Measurements from ENCODE around the gene ATP5F1D.

ATP5F1D gene

GRCh38 chr19:1232652-1233072 lies 8.9 kb upstream of the ATP5F1D start:
- no peak for DNase-seq (ENCODE audit: low read depth in 3 of 3)

DNA sequence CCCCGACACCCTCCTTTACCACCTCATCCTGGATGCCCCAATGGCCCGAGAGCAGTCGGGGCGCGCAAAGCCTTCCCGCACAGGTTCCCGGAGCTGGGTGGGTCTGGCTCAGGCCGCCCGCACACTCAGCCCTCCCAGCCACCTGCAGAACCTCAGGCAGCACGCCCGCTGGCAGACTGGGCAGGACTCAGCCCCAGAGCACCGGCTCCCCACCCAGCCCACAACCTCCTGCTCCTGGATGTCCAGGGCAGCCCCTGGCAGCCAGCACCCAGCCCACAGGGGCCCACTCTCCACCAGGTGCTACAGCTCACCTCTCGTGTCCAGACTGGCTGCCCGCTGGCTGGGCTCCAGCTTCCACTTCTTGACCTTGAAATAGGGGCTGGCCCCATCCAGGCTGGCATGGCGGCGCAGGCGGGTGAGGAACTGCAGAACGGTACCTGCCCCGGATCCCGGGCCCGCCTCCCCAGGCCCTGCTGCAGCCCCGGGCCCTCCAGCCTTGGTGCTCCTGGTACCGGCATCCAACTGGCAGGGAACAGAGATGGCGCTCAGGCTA lies 8.4 kb upstream of the ATP5F1D start:
- no peak for DNase-seq (ENCODE audit: low read depth in 3 of 3)

GRCh38 chr19:1234051-1234954 lies 7.2 kb upstream of the ATP5F1D start:
- no peak for DNase-seq (ENCODE audit: low read depth in 3 of 3)

- DNase-seq (ENCODE audit: low read depth in 3 of 3) = no peak
Observed at GRCh38 chr19:1234955-1235380, 6.6 kb upstream of the ATP5F1D start.

- DNase-seq (ENCODE audit: low read depth in 3 of 3) = no peak
Observed at GRCh38 chr19:1235625-1236538, 5.7 kb upstream of the ATP5F1D start.

GRCh38 chr19:1236576-1236975 lies 5.0 kb upstream of the ATP5F1D start:
- DNase-seq (ENCODE audit: low read depth in 3 of 3) = no peak

DNA sequence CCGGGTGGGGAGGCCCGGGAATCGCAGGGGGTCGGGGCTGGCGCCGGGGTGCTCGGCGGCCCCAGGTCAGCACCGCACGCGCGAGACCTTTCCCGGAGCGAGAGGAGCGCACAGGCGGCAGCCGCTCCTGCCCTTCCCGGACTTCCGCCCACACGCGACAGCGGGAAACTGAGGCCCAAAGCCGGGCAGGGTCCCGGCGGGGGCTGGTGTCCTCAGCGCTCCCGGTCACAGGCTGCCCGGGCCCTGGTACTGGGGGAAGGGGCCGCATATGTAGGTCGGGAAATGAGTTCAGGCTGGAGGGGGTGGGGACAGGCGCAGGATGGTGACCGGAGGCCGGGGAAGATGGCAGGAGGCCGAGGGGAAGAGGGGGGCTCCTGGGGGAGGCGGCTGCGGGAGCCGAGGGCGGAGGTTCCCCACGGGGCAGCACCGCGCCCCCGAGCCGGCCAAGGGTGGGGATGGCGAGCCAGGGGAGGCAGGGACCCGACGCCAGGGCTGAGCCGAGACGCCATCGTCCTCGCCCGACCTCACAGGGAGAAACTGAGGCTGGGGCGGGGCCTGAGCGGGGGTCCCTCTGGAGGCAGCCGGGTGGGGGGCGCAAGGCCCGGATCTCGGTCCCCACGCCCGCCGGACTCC lies 4.4 kb upstream of the ATP5F1D start:
- DNase-seq (ENCODE audit: low read depth in 3 of 3) = no peak

DNA sequence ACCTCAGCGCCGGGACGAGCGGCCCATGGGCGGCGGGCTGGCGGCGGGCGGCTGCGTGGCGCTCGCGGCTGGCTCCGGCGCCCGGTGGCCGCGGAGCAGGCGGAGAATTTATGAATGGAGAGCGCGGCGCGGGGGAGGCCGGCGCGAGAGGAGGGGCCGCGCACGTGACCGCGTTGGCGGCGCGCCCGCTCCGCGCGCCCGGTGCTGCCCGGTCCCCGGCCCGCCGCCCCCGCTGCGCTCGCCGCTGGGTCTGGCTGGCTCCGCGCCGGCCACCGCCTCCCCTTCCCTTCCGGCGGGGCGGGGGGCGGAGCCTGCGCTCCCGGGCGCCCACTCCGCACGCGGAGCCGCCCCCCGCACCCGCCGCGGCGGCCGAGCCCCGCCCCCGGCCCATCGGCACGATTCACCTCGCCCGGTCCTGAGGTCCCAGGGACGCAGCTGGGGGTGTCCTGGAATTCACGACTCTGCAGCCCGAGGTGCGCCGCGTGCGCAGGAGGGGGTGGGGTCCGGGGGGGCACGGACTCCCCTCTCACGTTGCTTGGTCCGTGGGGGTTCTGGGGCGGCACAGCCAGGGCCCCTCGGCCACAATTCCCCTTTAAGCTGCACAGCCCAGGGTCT lies 3.7 kb upstream of the ATP5F1D start, which contains the start of gene CBARP:
CBARP (minus strand) TSS at position 252 of the 615 bp plus-strand sequence. CDS start 1,905 bp downstream, outside the sequence.
- DNase-seq (ENCODE audit: low read depth in 3 of 3) = no peak

- DNase-seq (ENCODE audit: low read depth in 3 of 3) = no peak
Observed at GRCh38 chr19:1238369-1239303, 2.9 kb upstream of the ATP5F1D start.

- no peak for DNase-seq (ENCODE audit: low read depth in 3 of 3)
Observed at GRCh38 chr19:1239420-1239795, 2.1 kb upstream of the ATP5F1D start.

GRCh38 chr19:1239796-1240737 lies 1.5 kb upstream of the ATP5F1D start:
- peak; percentile 84 to 91 (median 88) for DNase-seq (ENCODE audit: low read depth in 3 of 3)

DNA sequence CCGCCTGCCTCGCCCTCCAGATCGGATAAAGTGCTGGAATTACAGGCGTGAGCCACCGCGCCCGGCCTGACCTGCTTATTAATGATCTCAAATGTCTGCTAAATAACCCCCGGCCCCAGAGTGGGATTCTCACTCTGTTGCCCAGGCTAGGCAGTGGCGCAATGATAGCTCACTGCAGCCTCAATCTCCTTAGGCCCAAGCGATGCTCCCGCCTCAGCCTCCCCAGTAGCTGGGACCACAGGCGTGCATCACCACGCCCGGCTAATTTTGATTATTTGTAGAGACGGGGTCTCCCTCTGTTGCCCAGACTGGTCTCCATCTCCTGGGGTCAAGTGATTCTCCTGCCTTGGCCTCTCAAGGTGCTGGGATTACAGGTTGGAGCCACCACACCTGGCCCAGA lies 626 bp upstream of the ATP5F1D start:
- DNase-seq (ENCODE audit: low read depth in 3 of 3) = no peak

GRCh38 chr19:1243768-1244692 lies 2.5 kb downstream of the ATP5F1D start:
- DNase-seq (ENCODE audit: low read depth in 3 of 3) = peak; percentile 68 to 81 (median 73)

- DNase-seq (ENCODE audit: low read depth in 3 of 3) = no peak
Observed at GRCh38 chr19:1244693-1245451, 3.3 kb downstream of the ATP5F1D start.

DNA sequence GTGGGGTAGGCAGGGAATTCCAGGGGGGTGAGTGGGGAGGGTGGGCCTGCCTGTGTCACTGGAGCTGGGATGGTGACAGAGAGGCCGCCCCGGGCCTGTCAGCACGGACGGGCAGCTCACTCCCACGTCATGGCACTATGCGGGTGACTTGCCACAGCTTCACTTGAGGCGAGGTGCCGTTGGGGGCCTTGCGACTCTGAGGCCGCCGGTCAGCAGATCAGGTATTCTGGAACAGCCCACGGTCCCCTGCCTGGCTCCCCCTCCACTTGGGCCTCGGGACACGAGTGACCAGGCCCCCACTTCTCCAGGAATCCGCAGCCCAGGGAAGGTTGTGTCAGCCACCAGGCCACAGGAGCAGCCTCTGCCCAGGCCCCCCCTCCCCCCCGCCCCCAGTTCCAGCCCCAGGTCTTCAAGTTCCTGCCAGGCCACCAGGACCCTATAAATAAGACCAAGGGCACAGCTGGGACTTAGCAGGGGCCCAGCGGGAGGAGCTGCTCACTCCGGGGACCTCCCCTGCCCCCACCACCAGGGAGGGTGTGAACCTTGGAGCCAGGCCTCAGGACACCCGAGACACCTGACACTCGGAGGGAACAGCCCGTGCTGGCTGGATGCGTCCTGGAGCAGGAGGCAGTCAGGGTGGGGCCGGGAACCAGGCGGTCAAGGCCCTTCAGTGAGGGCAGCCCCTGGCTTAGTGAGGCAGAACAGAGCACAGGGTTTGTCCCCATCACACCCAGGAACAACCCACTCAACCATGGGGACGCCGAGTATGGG lies 4.1 kb downstream of the ATP5F1D start:
- DNase-seq (ENCODE audit: low read depth in 3 of 3) = no peak

Measured in stimulated activated CD4-positive, alpha-beta T cell treated with anti-CD3 and anti-CD28 coated beads, TNF-alpha, amount 100 ng/mL, for 24 hours (primary cell).